HepG2 (cell line): Measurements from ENCODE around the gene MRPL27. TPM values are rescaled to one million over a fixed set of nuclear protein-coding genes. Genes with fewer than 3 reads are reported as not detected.

ENCODE experiments used
- BCLAF1 ChIP-seq: fragments of 450-650 bp; IDR thresholded peaks from 2 replicates; pipeline ENCODE4 v1.6.1; 2017; ENCODE audit warnings: mild to moderate bottlenecking
- BRF2 ChIP-seq: sonication (generic); formaldehyde crosslinking; IDR thresholded peaks from 2 replicates; pipeline ENCODE4 v1.8.1; 2022; ENCODE audit warnings: mild to moderate bottlenecking, missing genetic modification reagents
- CTCF ChIP-seq: sonication (generic); formaldehyde crosslinking; IDR thresholded peaks from 2 replicates; pipeline ENCODE4 v1.5.0; 2020; ENCODE audit warnings: mild to moderate bottlenecking, missing genetic modification reagents, moderate library complexity
- ETV5 ChIP-seq: IDR thresholded peaks from 2 replicates; pipeline ENCODE4 v1.6.1; 2018; ENCODE audit warnings: missing biosample characterization, missing genetic modification reagents, inconsistent platforms, borderline replicate concordance
- KDM3A ChIP-seq: IDR thresholded peaks from 2 replicates; pipeline ENCODE4 v1.6.1; 2018; ENCODE audit warnings: low read depth, missing compliant biosample characterization
- NR1H2 ChIP-seq: sonication (generic); formaldehyde crosslinking; IDR thresholded peaks from 2 replicates; pipeline ENCODE4 v1.8.1; 2022; ENCODE audit warnings: low read depth, missing genetic modification reagents, borderline replicate concordance
- RBFOX2 ChIP-seq: fragments of 200-400 bp; formaldehyde crosslinking; IDR thresholded peaks from 2 replicates; pipeline ENCODE4 v1.6.1; 2017; ENCODE audit warnings: low read depth, mild to moderate bottlenecking, low read length
- STAT6 ChIP-seq: sonication (generic); formaldehyde crosslinking; IDR thresholded peaks from 2 replicates; pipeline ENCODE4 v1.4.0; 2020; ENCODE audit warnings: missing genetic modification reagents, mild to moderate bottlenecking, borderline replicate concordance
- TOPORS ChIP-seq: sonication (generic); formaldehyde crosslinking; IDR thresholded peaks from 2 replicates; pipeline ENCODE4 v1.8.0; 2023; ENCODE audit warnings: mild to moderate bottlenecking, missing genetic modification reagents
- ZBED4 ChIP-seq: sonication (generic); formaldehyde crosslinking; IDR thresholded peaks from 2 replicates; pipeline ENCODE4 v1.4.0; 2020; ENCODE audit warnings: missing genetic modification reagents, borderline replicate concordance
- ZBTB43 ChIP-seq: sonication (generic); formaldehyde crosslinking; conservative IDR thresholded peaks from 2 replicates; pipeline ENCODE4 v1.4.0; 2020; ENCODE audit warnings: missing genetic modification reagents
- ZC3H13 ChIP-seq: sonication (generic); formaldehyde crosslinking; IDR thresholded peaks from 2 replicates; pipeline ENCODE4 v1.8.1; 2023; ENCODE audit warnings: mild to moderate bottlenecking, missing genetic modification reagents, moderate library complexity
- ZNF501 ChIP-seq: sonication (generic); formaldehyde crosslinking; IDR thresholded peaks from 2 replicates; pipeline ENCODE4 v1.5.1; 2020; ENCODE audit warnings: mild to moderate bottlenecking, moderate library complexity, missing genetic modification reagents
- polyA plus RNA-seq, 8 experiments: library from polyadenylated mRNA; depleted of rRNA in 3 of 8; stranded (reverse) in 7 of 8; unstranded in 1 of 8; fragments of >200 nt; fragmentation: Illumina TruSeq in 4 of 8; extraction: Trizol in 4 of 8; gene quantifications; 2 replicates each; pipeline versions ENCODE4 v1.2.1 to v1.2.3, GENCODE V29; 2011 to 2016; ENCODE audit warnings: low read depth in 4 of 8, missing spikeins in 1 of 8, mixed read lengths in 1 of 8; ENCODE audit not compliant: insufficient read depth in 1 of 8
- total RNA-seq, 5 experiments: library from RNA; depleted of rRNA; stranded (reverse); fragments of >200 nt; fragmentation: Illumina TruSeq; extraction: Trizol; gene quantifications; 2 replicates each; pipeline ENCODE4 v1.2.3, GENCODE V29; 2016; ENCODE audit warnings: low read depth in 1 of 5

The MRPL27 gene
- total and polyA plus RNA-seq, 2 of the 13 experiments (the other 11 are each of a cell fraction or from before 2014, with no cell fraction given) = 137 to 217 TPM

GRCh38 chr17:50372758-50373556, at the start of gene MRPL27, which contains the start of gene EME1 (continued):
- no peak for TF ChIP-seq BCLAF1
- peak; percentile 99 for TF ChIP-seq ZNF501
- peak; percentile 91 for TF ChIP-seq ZC3H13 (CRISPR knock-in tag)
- TF ChIP-seq CTCF = peak; percentile 27; the same call in 1 of the 2 replicates
- TF ChIP-seq STAT6 = peak; percentile 17; the same call in 1 of the 2 replicates
- peak; percentile 99 for TF ChIP-seq TOPORS (CRISPR knock-in tag)
- TF ChIP-seq BRF2 (CRISPR knock-in tag) = peak; percentile 92
- peak; percentile 64; the same call in 1 of the 2 replicates for TF ChIP-seq KDM3A (CRISPR knock-in tag)
- no peak; the same call in 1 of the 2 replicates for TF ChIP-seq ZBTB43 (CRISPR knock-in tag)
- no peak for TF ChIP-seq NR1H2 (CRISPR knock-in tag)
- no peak for TF ChIP-seq ZBED4 (CRISPR knock-in tag)
- TF ChIP-seq RBFOX2 = peak; percentile 87
- peak; percentile 95 for TF ChIP-seq ETV5
